ENCODE results near the gene SELENOF. TPM values are rescaled to one million over a fixed set of nuclear protein-coding genes. Genes with fewer than 3 reads are reported as not detected.

The SELENOF gene
- polyA plus RNA-seq, 2 of the 4 experiments (the other 2 are of a cell fraction) = 166 to 311 TPM

DNA sequence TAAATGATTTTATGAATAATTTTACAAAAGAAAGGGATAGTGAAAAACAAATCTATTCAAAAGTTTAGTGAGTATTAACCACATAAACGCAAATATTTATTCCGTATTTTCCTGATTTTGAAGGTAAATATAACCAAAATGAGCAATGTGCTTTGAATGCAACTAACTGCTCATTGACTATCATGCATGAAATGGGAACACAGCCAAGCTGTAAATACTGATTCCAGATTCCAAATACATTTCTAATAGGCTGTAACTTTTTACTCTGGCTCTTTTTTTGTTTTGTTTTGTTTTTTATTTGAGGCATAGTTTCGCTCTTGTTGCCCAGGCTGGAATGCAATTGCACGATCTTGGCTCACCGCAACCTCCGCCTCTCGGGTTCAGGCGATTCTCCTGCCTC, 41.8 kb downstream of the SELENOF start:
- no peak overlapping the region for H3K4me3 ChIP-seq
- ATAC-seq (no peak), FAIRE-seq (no peak), DNase-seq (ENCODE audit: low read depth in 1 of 2, low spot score in 1 of 2) (no peak)
- H3K4me2 ChIP-seq = no peak overlapping the region
- no peak for TF ChIP-seq FOSB (CRISPR knock-in tag; IDR thresholded peaks at IDR 0.05)
- no peak for TF ChIP-seq SREBF2 (IDR thresholded peaks at IDR 0.05)
- no peak for TF ChIP-seq MAFK (IDR thresholded peaks at IDR 0.05; ENCODE audit: partially characterized antibody)
- TF ChIP-seq BHLHE40 (IDR thresholded peaks at IDR 0.05; ENCODE audit: low read depth, low read length) = no peak
- no peak for TF ChIP-seq CEBPB (IDR thresholded peaks at IDR 0.05)
- TF ChIP-seq CBX8 (IDR thresholded peaks at IDR 0.05) = no peak
- no peak for TF ChIP-seq GATA3 (IDR thresholded peaks at IDR 0.05; ENCODE audit: borderline replicate concordance)
- TF ChIP-seq HOXA7 (CRISPR knock-in tag; IDR thresholded peaks at IDR 0.05) = no peak
- TF ChIP-seq, protein P1, sequence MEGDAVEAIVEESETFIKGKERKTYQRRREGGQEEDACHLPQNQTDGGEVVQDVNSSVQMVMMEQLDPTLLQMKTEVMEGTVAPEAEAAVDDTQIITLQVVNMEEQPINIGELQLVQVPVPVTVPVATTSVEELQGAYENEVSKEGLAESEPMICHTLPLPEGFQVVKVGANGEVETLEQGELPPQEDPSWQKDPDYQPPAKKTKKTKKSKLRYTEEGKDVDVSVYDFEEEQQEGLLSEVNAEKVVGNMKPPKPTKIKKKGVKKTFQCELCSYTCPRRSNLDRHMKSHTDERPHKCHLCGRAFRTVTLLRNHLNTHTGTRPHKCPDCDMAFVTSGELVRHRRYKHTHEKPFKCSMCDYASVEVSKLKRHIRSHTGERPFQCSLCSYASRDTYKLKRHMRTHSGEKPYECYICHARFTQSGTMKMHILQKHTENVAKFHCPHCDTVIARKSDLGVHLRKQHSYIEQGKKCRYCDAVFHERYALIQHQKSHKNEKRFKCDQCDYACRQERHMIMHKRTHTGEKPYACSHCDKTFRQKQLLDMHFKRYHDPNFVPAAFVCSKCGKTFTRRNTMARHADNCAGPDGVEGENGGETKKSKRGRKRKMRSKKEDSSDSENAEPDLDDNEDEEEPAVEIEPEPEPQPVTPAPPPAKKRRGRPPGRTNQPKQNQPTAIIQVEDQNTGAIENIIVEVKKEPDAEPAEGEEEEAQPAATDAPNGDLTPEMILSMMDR (IDR thresholded peaks at IDR 0.05) = no peak
- TF ChIP-seq ZFP36 (IDR thresholded peaks at IDR 0.05; ENCODE audit: borderline replicate concordance, partially characterized antibody) = no peak
- no peak for TF ChIP-seq BCL3 (IDR thresholded peaks at IDR 0.05)
- no peak for TF ChIP-seq KDM1A (IDR thresholded peaks at IDR 0.05; ENCODE audit: low read depth)
- no peak for TF ChIP-seq ATOH8 (CRISPR knock-in tag; IDR thresholded peaks at IDR 0.05; ENCODE audit: low read depth)
- TF ChIP-seq HOXB13 (CRISPR knock-in tag; IDR thresholded peaks at IDR 0.05; ENCODE audit: low read depth) = no peak
- TF ChIP-seq TFCP2L1 (CRISPR knock-in tag; IDR thresholded peaks at IDR 0.05) = no peak
- TF ChIP-seq EHMT2 (IDR thresholded peaks at IDR 0.05; ENCODE audit: low read depth) = no peak
- no peak for TF ChIP-seq ZC3H11A (IDR thresholded peaks at IDR 0.05)
- TF ChIP-seq RAD21 (conservative IDR thresholded peaks at IDR 0.05 in 1 of 2, IDR thresholded peaks at IDR 0.05 in 1 of 2) = no peak
- no peak for TF ChIP-seq MAZ (IDR thresholded peaks at IDR 0.05; ENCODE audit: borderline replicate concordance, low read depth, low read length)
- TF ChIP-seq E2F6 (IDR thresholded peaks at IDR 0.05; ENCODE audit: borderline replicate concordance, low read depth) = no peak
- 88% methylated on average over 8 of the region's 8 CpGs for WGBS (ENCODE audit: missing lambda C conversion rate)
- H3K4me1 ChIP-seq = peaks cover 22% of the 10 kb centered on the region; the same call in 2 of the 3 replicates
- H3K27ac ChIP-seq = no peak overlapping the region
- H3K9me3 ChIP-seq = no peaks in the 10 kb centered on the region
- ChIA-PET POLR2A (no interaction called here), CTCF (no interaction called here)

GRCh38 chr1:86871001-86871400, 42.9 kb downstream of the SELENOF start:
- TF ChIP-seq FOSB (CRISPR knock-in tag; IDR thresholded peaks at IDR 0.05) (no peak), HEYL (CRISPR knock-in tag; IDR thresholded peaks at IDR 0.05) (no peak), POLR2AphosphoS2 (conservative IDR thresholded peaks at IDR 0.05; ENCODE audit: low read length) (no peak), CBX2 (IDR thresholded peaks at IDR 0.05; ENCODE audit: borderline replicate concordance, low read depth) (no peak), TFCP2L1 (CRISPR knock-in tag; IDR thresholded peaks at IDR 0.05) (no peak), MAFK (IDR thresholded peaks at IDR 0.05; ENCODE audit: partially characterized antibody) (no peak), EHMT2 (IDR thresholded peaks at IDR 0.05; ENCODE audit: low read depth) (no peak), FOXS1 (CRISPR knock-in tag; IDR thresholded peaks at IDR 0.05) (no peak), BCL3 (IDR thresholded peaks at IDR 0.05) (no peak), HMGXB4 (CRISPR knock-in tag; IDR thresholded peaks at IDR 0.05; ENCODE audit: borderline replicate concordance) (no peak), ESRRA (IDR thresholded peaks at IDR 0.05; ENCODE audit: borderline replicate concordance, low read length) (no peak), KDM1A (IDR thresholded peaks at IDR 0.05; ENCODE audit: low read depth) (no peak)
- ATAC-seq (no peak), FAIRE-seq (no peak), DNase-seq (ENCODE audit: low read depth in 1 of 2, low spot score in 1 of 2) (no peak)
- Histone ChIP-seq H3K4me3 (no peak overlapping the region), H3K27ac (no peak overlapping the region), H3K4me1 (peaks cover 31% of the 10 kb centered on the region; the same call in 2 of the 3 replicates), H3K4me2 (no peak overlapping the region), H3K9me3 (no peaks in the 10 kb centered on the region)
- CTCF ChIA-PET = no interaction called here
- 73% methylated on average over 3 of the region's 3 CpGs for WGBS (ENCODE audit: missing lambda C conversion rate)
- POLR2A ChIA-PET = no interaction called here

All from A549 (cell line).